NCI-H69 (cell line): Measurements from ENCODE around the gene ARHGDIB.
A peak's percentile ranks its signal among the peaks of the same experiment; 100 is the strongest.

Source experiments
- DNase-seq: peaks from one replicate; lab custom pipeline; 2025; lab: John Stamatoyannopoulos, UW

Gene ARHGDIB

DNA sequence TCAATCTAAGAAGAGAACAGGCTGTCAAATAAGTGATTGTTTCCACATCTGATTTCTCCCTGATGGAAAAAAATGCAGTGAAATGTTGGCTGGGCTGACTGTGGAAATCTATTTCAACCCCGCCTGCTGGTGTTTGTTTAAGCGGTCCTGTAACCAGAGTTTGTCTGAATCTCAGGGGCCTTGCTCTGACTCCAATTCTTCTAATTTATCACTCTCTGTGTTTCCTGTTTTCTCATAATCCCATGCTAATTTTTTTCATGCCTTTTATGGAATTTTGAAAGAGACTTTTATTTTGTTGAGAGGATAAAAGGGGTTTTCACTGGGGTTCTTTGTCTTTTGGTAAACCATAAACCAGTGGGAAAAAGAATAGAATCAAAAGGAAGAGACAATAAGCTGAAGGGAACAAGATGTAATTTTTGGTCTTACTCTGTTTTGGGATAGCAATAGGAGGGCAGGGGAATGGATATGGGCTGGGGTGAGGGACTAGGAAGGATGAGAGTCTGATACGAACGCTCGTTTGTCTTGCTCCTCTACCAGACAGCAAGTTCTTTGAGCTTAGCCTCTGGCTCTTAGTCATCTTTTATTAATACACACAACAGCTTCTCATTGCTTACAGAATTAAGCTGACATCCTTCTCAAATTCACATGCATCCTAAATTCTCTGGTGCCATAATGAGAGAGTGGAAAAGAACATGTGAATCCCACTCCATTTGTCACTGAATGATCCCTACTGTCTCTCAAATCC is 67.7 kb downstream of the ARHGDIB start:
- DNase-seq: no peak

- DNase-seq: peak; percentile 2
These were observed 68.5 kb downstream of the ARHGDIB start for GRCh38 chr12:14892726-14893505.
